GM12801 (cell line): ENCODE data around the gene ZDHHC12.

Experiments
- CTCF ChIP-seq: IDR thresholded peaks from one replicate; pipeline ENCODE4 v1.5.1; 2011; ENCODE audit warnings: control low read depth; ENCODE audit not compliant: insufficient read length; ENCODE audit errors: extremely low read depth

Gene ZDHHC12

GRCh38 chr9:128723866-128724743 is at the start of gene ZDHHC12:
Gene ZDHHC12 (minus strand): TSS chr9:128724127. CDS start chr9:128724093, 34 bp downstream.
- TF ChIP-seq CTCF = no peak

- TF ChIP-seq CTCF = no peak
Measured at GRCh38 chr9:128773049-128773448, 49.1 kb upstream of the ZDHHC12 start.

GRCh38 chr9:128771745-128772519 is 48.0 kb upstream of the ZDHHC12 start, which contains the start of gene ZER1:
Gene ZER1 (minus strand): TSS chr9:128771927. CDS start chr9:128755565, 16,362 bp downstream.
- TF ChIP-seq CTCF = no peak

GRCh38 chr9:128771094-128771721 is 47.3 kb upstream of the ZDHHC12 start:
- TF ChIP-seq CTCF = no peak

- no peak for TF ChIP-seq CTCF
Measured at GRCh38 chr9:128770286-128771030, 46.5 kb upstream of the ZDHHC12 start.

GRCh38 chr9:128768606-128769005 is 44.7 kb upstream of the ZDHHC12 start:
- TF ChIP-seq CTCF = no peak
